Transverse colon (tissue), 3 donors: ENCODE results near the gene OR6V1.

Source experiments
- CTCF ChIP-seq, 5 experiments: fragments of 200-600 bp in 3 of 5; fragments of 450-650 bp in 2 of 5; sonication (generic) in 3 of 5; IDR thresholded peaks; 1 replicate in 2 of 5; 2 replicates in 3 of 5; pipeline ENCODE4 v1.5.1; 2016 to 2017; ENCODE audit warnings: antibody characterized with exemption in 5 of 5, inconsistent platforms in 3 of 5, mild to moderate bottlenecking in 2 of 5, moderate library complexity in 1 of 5
- POLR2A ChIP-seq: fragments of 450-650 bp; IDR thresholded peaks from one replicate; pipeline ENCODE4 v1.6.1; 2016; ENCODE audit warnings: antibody characterized with exemption, mild to moderate bottlenecking, moderate library complexity

- TF ChIP-seq CTCF (IDR thresholded peaks at IDR 0.05) (no peak), POLR2A (no peak)
Measured at GRCh38 chr7:143096146-143096545, 44.0 kb downstream of the OR6V1 start.
